Activated B cell treated with CpG ODN at 0.5 μM for 24 hours (primary cell): ENCODE data around the gene CAMP. TPM values are rescaled to one million over a fixed set of nuclear protein-coding genes. Genes with fewer than 3 reads are reported as not detected.

Source experiments
- ATAC-seq: fragments of 200-7000 bp; cut with Tn5 transposase; one replicate; pipeline ENCODE4 v1.10.0; 2021; ENCODE audit warnings: low read depth, mild to moderate bottlenecking, moderate library complexity
- CTCF ChIA-PET: fragments of 350-600 bp; sonication (Branson Sonifier 250); formaldehyde crosslinking; loops from one replicate; lab custom pipeline; 2021; ENCODE audit warnings: antibody characterized with exemption; lab: Charles Lee
- POLR2A ChIA-PET: fragments of 350-600 bp; sonication (Branson Sonifier 250); formaldehyde crosslinking; loops from one replicate; lab custom pipeline; 2021; ENCODE audit warnings: antibody characterized with exemption; lab: Charles Lee
- DNase-seq: peaks from one replicate; pipeline ENCODE4 v3.0.0; 2022
- H3K27ac Mint-ChIP-seq: one replicate; pipeline ENCODE4 v1.8.0; 2020; ENCODE audit warnings: mixed read lengths
- H3K27me3 Mint-ChIP-seq: one replicate; pipeline ENCODE4 v1.8.0; 2021; ENCODE audit warnings: mixed read lengths
- H3K36me3 Mint-ChIP-seq: one replicate; pipeline ENCODE4 v1.8.0; 2021; ENCODE audit warnings: low read depth, mixed read lengths
- H3K4me1 Mint-ChIP-seq: one replicate; pipeline ENCODE4 v1.8.0; 2021; ENCODE audit warnings: mixed read lengths
- H3K4me3 Mint-ChIP-seq: one replicate; pipeline ENCODE4 v1.8.0; 2020; ENCODE audit warnings: mild to moderate bottlenecking, mixed read lengths
- H3K9me3 Mint-ChIP-seq: one replicate; pipeline ENCODE4 v1.8.0; 2020; ENCODE audit warnings: mixed read lengths
- intact Hi-C: fragments of 100-400 bp; cut with micrococcal nuclease; formaldehyde crosslinking; loops from one replicate; pipeline ENCODE4 v1.15.1; 2024
- total RNA-seq: library from RNA; stranded (reverse); gene quantifications from 2 replicates; pipeline ENCODE4 v1.2.3, GENCODE V29; 2022
- TF ChIP-seq, protein P1 (sequence below): fragments of 200-600 bp; IDR thresholded peaks from one replicate; pipeline ENCODE4 v1.8.0; 2022; ENCODE audit warnings: antibody characterized with exemption, mild to moderate bottlenecking

CAMP gene
- total RNA-seq, 1 donor from 2014 or later = not detected

DNA sequence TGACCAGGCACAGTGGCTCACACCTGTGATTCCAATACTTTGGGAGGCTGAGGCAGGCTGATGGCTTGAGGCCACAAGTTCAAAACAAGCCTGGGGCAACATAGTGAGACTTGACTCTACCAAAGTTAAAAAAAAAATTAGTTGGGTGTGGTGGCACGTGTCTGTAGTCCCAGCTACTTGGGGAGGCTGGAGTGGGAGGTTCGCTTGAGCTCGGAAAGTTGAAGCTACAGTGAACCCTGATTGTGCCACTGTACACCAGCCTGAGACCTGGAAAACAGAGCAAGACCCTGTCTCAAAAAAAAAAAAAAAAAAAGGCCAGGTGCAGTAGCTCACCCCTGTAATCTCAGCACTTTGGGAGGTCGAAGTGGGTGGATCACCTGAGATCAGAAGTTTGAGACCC is 38.2 kb upstream of the CAMP start:
- H3K4me1 Mint-ChIP-seq = peaks cover 13% of the 10 kb centered on the region
- TF ChIP-seq, protein P1, sequence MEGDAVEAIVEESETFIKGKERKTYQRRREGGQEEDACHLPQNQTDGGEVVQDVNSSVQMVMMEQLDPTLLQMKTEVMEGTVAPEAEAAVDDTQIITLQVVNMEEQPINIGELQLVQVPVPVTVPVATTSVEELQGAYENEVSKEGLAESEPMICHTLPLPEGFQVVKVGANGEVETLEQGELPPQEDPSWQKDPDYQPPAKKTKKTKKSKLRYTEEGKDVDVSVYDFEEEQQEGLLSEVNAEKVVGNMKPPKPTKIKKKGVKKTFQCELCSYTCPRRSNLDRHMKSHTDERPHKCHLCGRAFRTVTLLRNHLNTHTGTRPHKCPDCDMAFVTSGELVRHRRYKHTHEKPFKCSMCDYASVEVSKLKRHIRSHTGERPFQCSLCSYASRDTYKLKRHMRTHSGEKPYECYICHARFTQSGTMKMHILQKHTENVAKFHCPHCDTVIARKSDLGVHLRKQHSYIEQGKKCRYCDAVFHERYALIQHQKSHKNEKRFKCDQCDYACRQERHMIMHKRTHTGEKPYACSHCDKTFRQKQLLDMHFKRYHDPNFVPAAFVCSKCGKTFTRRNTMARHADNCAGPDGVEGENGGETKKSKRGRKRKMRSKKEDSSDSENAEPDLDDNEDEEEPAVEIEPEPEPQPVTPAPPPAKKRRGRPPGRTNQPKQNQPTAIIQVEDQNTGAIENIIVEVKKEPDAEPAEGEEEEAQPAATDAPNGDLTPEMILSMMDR = no peak
- ChIA-PET POLR2A (no interaction called here), CTCF (no interaction called here)
- peaks cover 9% of the 10 kb centered on the region for H3K27me3 Mint-ChIP-seq
- no peak overlapping the region for H3K27ac Mint-ChIP-seq
- no peaks in the 10 kb centered on the region for H3K9me3 Mint-ChIP-seq
- intact Hi-C loops = loop anchor here (5.0 kb wide), 1 partner anchor 982 kb away; the partner anchor contains the start of gene CCDC71
- no peak overlapping the region for H3K4me3 Mint-ChIP-seq
- DNase-seq = no peak
- ATAC-seq = no peak
- H3K36me3 Mint-ChIP-seq = no peaks in the 10 kb centered on the region

DNA sequence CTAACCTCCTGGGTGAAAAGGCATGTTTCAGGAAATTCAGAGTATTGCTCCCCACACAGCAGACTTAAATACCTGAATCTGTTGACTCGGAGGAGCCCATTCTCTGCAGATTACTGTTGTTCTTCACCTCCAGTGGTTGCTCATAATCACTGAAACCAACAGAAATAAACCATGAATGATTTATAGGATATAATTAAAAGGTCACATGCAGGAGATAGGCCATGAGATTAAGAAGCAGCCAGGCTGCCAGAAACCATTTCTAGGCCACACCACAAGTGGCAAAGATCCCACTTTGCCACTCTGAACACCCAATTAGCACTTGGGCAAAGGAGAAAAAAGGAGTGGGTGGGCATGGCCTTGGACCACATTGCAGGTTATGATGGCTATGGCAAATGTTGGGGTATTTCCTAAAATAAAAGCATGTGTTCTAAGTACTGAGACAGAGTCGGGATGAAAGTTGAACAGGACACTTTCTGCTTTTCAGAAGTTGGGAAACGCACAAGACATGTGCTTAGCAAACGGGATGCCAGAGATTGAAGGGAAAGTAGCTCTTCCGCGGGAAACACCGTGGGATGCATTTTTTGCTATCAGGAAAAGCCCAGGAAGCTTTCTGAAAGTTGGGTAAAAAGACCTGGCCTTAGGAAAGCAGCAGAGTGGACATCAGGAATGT is 36.5 kb upstream of the CAMP start:
- ATAC-seq (no peak), DNase-seq (no peak)
- intact Hi-C loops = loop anchor here (5.0 kb wide), 1 partner anchor 981 kb away; the partner anchor contains the start of gene CCDC71
- POLR2A ChIA-PET = no interaction called here
- TF ChIP-seq, protein P1 = no peak
- no peaks in the 10 kb centered on the region for H3K9me3 Mint-ChIP-seq
- CTCF ChIA-PET = no interaction called here
- H3K4me1 Mint-ChIP-seq = peaks cover 13% of the 10 kb centered on the region
- H3K36me3 Mint-ChIP-seq = no peaks in the 10 kb centered on the region
- peak overlapping the region; percentile 76 for H3K4me3 Mint-ChIP-seq
- peaks cover 9% of the 10 kb centered on the region for H3K27me3 Mint-ChIP-seq
- no peak overlapping the region for H3K27ac Mint-ChIP-seq

GRCh38 chr3:48187301-48187578 is 36.1 kb upstream of the CAMP start:
- Mint-ChIP-seq H3K9me3 (no peaks in the 10 kb centered on the region), H3K27me3 (peaks cover 9% of the 10 kb centered on the region), H3K4me3 (peak overlapping the region; percentile 76), H3K4me1 (peaks cover 13% of the 10 kb centered on the region), H3K36me3 (no peaks in the 10 kb centered on the region), H3K27ac (no peak overlapping the region)
- intact Hi-C loops = loop anchor here (5.0 kb wide), 1 partner anchor 980 kb away; the partner anchor contains the start of gene CCDC71
- TF ChIP-seq, protein P1 = no peak
- ATAC-seq = no peak
- CTCF ChIA-PET = no interaction called here
- DNase-seq = no peak
- POLR2A ChIA-PET = interaction anchor here (1.8 kb wide), 2 partner anchors 53 to 99 kb away, joined by 5 to 13 read pairs; no protein-coding TSS in a partner anchor

DNA sequence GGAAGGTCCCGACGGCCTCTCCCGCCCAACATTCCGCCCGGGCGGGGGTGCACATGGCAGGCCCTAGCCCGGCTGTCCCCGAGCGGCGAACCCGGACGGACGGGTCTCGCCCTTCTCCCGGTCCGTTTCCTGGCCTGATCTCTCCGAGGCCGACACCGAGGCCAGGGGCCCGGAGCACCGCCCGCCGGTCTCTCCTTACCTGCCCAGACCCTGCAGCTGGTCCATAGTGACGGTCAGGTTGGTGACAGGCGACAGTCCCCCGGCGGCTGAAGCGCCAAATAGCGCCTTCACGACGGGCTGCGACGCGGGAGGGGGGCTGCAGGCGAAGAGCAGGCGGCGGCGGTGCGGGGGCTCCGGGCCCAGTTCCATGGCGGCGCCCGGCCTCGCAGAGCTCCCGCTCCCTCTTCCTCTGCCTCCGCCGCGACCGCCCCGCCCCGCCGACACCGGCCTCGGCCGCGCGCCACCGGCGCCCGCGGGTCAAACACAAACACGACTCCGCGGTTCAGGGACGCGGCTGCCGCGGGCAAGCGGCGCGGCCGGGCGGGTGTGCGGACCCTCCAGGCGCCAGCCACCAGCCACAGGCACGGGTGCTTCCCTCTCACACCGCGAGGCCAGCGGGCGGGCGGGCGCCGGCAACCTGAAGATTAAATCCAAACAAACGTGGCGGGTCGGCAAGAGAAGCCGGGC is 35.6 kb upstream of the CAMP start:
- ATAC-seq (peak; percentile 3), DNase-seq (peak; percentile 42)
- intact Hi-C loops = loop anchor here (1.0 to 5.0 kb wide), 3 partner anchors 54 to 980 kb away; partner anchors contain the start of genes CCDC71 and ZNF589
- POLR2A ChIA-PET = interaction anchor here (1.2 to 1.8 kb wide), 5 partner anchors 53 to 278 kb away, joined by 3 to 13 read pairs (median 4); partner anchors contain the start of gene ATRIP
- H3K4me1 Mint-ChIP-seq = peaks cover 13% of the 10 kb centered on the region
- no peak overlapping the region for H3K27ac Mint-ChIP-seq
- H3K4me3 Mint-ChIP-seq = peak overlapping the region; percentile 88
- CTCF ChIA-PET = no interaction called here
- peaks cover 9% of the 10 kb centered on the region for H3K27me3 Mint-ChIP-seq
- no peaks in the 10 kb centered on the region for H3K36me3 Mint-ChIP-seq
- H3K9me3 Mint-ChIP-seq = no peaks in the 10 kb centered on the region
- TF ChIP-seq, protein P1 = no peak
